HCT116 (cell line): ENCODE data around the gene SLC22A12. TPM values are rescaled to one million over a fixed set of nuclear protein-coding genes. Genes with fewer than 3 reads are reported as not detected.

ENCODE experiments used
- ATAC-seq: fragments of 200-7000 bp; cut with Tn5 transposase; 2 replicates; pipeline ENCODE4 v1.9.1; 2020; ENCODE audit warnings: mild to moderate bottlenecking, moderate library complexity
- BruUV-seq: library from RNA; stranded (reverse); fragments of 400-500 nt; replicated peaks from 2 replicates; lab custom pipeline; 2021; lab: Mats Ljungman, UMichigan
- CTCF ChIA-PET: fragments of 300-600 bp; sonication (Branson Sonifier 250); formaldehyde crosslinking; loops from one replicate; lab custom pipeline; 2021; ENCODE audit warnings: antibody characterized with exemption; lab: Charles Lee
- POLR2A ChIA-PET: fragments of 300-600, 350-600 bp; sonication (Branson Sonifier 250); formaldehyde crosslinking; loops from one replicate; lab custom pipeline; 2021; ENCODE audit warnings: antibody characterized with exemption; lab: Charles Lee
- RAD21 ChIA-PET, 2 experiments: fragments of 300-600 bp; sonication (Branson Sonifier 250); formaldehyde crosslinking; loops; one replicate each; lab custom pipeline; 2023; ENCODE audit warnings: low total read pairs in 2 of 2; ENCODE audit not compliant: uncharacterized antibody in 2 of 2, unreplicated experiment in 2 of 2, low non-redundant PET in 1 of 2; lab: Charles Lee
- DNase-seq: peaks from one replicate; pipeline ENCODE4 v3.0.0-alpha.2; 2010; ENCODE audit warnings: low read depth, low spot score
- H2AFZ ChIP-seq: fragments of 200-600 bp; shearing (Covaris generic), sonication (generic); 2 replicates; pipeline ENCODE4 v1.6.1; 2017; ENCODE audit warnings: low read depth, mixed run types, mixed read lengths, antibody characterized with exemption, low read length; ENCODE audit not compliant: poor library complexity, severe bottlenecking
- H3K27ac ChIP-seq: 2 replicates; pipeline ENCODE4 v1.5.1; 2012; ENCODE audit warnings: low read depth, low read length
- H3K27me3 ChIP-seq: fragments of 200-600 bp; sonication (generic); 2 replicates; pipeline ENCODE4 v1.6.1; 2016; ENCODE audit warnings: mixed run types, low read length, mixed read lengths; ENCODE audit not compliant: insufficient read depth
- H3K36me3 ChIP-seq, 2 experiments: fragments of 200-500 bp in 1 of 2; fragments of 200-600 bp in 1 of 2; sonication (Bioruptor generic) in 1 of 2; sonication (generic) in 1 of 2; 2 replicates each; pipeline versions ENCODE4 v1.5.1 to v1.6.1; 2014 to 2016; ENCODE audit warnings: low read length in 2 of 2, inconsistent platforms in 1 of 2, mixed read lengths in 1 of 2, mixed run types in 1 of 2; ENCODE audit not compliant: insufficient read depth in 2 of 2, control insufficient read depth in 1 of 2
- H3K4me1 ChIP-seq, 2 experiments: fragments of 200-600 bp in 1 of 2; sonication (generic) in 1 of 2; 2 replicates each; pipeline versions ENCODE4 v1.5.1 to v1.6.1; 2012 to 2017; ENCODE audit warnings: low read length in 2 of 2, inconsistent platforms in 1 of 2, mild to moderate bottlenecking in 1 of 2, mixed read lengths in 1 of 2, mixed run types in 1 of 2, moderate library complexity in 1 of 2; ENCODE audit not compliant: insufficient read depth in 2 of 2, control insufficient read depth in 1 of 2
- H3K4me2 ChIP-seq: fragments of 200-600 bp; sonication (generic); 2 replicates; pipeline ENCODE4 v1.6.1; 2017; ENCODE audit warnings: mixed run types, low read length, mixed read lengths
- H3K4me3 ChIP-seq, 2 experiments: fragments of 200-600 bp in 1 of 2; sonication (generic) in 1 of 2; replicated peaks in 1 of 2; 2 replicates each; pipeline ENCODE4 v1.5.1; 2011 to 2016; ENCODE audit warnings: low read length in 2 of 2, control low read depth in 1 of 2, low read depth in 1 of 2, mild to moderate bottlenecking in 1 of 2, mixed read lengths in 1 of 2, mixed run types in 1 of 2
- H3K79me2 ChIP-seq: fragments of 200-600 bp; sonication (generic); 2 replicates; pipeline ENCODE4 v1.6.1; 2017; ENCODE audit warnings: mild to moderate bottlenecking, mixed run types, low read length, moderate library complexity, mixed read lengths; ENCODE audit not compliant: insufficient read depth
- H3K9ac ChIP-seq: fragments of 200-600 bp; sonication (generic); 2 replicates; pipeline ENCODE4 v1.6.1; 2016; ENCODE audit warnings: low read length, mixed read lengths
- H3K9me2 ChIP-seq: fragments of 200-600 bp; sonication (generic), shearing (Covaris generic); 2 replicates; pipeline ENCODE4 v1.6.1; 2017; ENCODE audit warnings: mixed run types, mild to moderate bottlenecking, moderate library complexity; ENCODE audit not compliant: insufficient read depth
- H3K9me3 ChIP-seq, 2 experiments: fragments of 200-500 bp in 1 of 2; fragments of 200-600 bp in 1 of 2; sonication (Bioruptor generic) in 1 of 2; sonication (generic) in 1 of 2; 2 replicates each; pipeline ENCODE4 v1.6.1; 2014 to 2017; ENCODE audit warnings: low read length in 2 of 2, mixed read lengths in 2 of 2, inconsistent platforms in 1 of 2, low read depth in 1 of 2, mild to moderate bottlenecking in 1 of 2, mixed run types in 1 of 2, moderate library complexity in 1 of 2; ENCODE audit not compliant: control insufficient read depth in 1 of 2, insufficient read depth in 1 of 2
- H4K20me1 ChIP-seq: fragments of 200-600 bp; sonication (generic), shearing (Covaris generic); 2 replicates; pipeline ENCODE4 v1.6.1; 2017; ENCODE audit warnings: mixed run types, mild to moderate bottlenecking, moderate library complexity; ENCODE audit not compliant: insufficient read depth
- ATF3 ChIP-seq: IDR thresholded peaks from 2 replicates; pipeline ENCODE4 v1.6.1; 2012
- CBX3 ChIP-seq: IDR thresholded peaks from 2 replicates; pipeline ENCODE4 v1.6.1; 2012; ENCODE audit warnings: low read depth
- CEBPB ChIP-seq: IDR thresholded peaks from 2 replicates; pipeline ENCODE4 v1.6.1; 2012; ENCODE audit warnings: low read depth
- EGR1 ChIP-seq: IDR thresholded peaks from 2 replicates; pipeline ENCODE4 v1.6.1; 2012; ENCODE audit warnings: low read depth
- ELF1 ChIP-seq: IDR thresholded peaks from 2 replicates; pipeline ENCODE4 v1.6.1; 2012; ENCODE audit warnings: low read depth, borderline replicate concordance
- EZH2 ChIP-seq: fragments of 200-600 bp; sonication (generic); IDR thresholded peaks from 2 replicates; pipeline ENCODE4 v1.6.1; 2017; ENCODE audit warnings: antibody characterized with exemption, mixed run types
- FOSL1 ChIP-seq: IDR thresholded peaks from 2 replicates; pipeline ENCODE4 v1.6.1; 2012; ENCODE audit warnings: low read depth
- JUND ChIP-seq: IDR thresholded peaks from 2 replicates; pipeline ENCODE4 v1.6.1; 2012
- MAX ChIP-seq: IDR thresholded peaks from 2 replicates; pipeline ENCODE4 v1.6.1; 2012
- POLR2A ChIP-seq: IDR thresholded peaks from 2 replicates; pipeline ENCODE4 v1.7.0; 2011; ENCODE audit warnings: borderline replicate concordance; ENCODE audit not compliant: insufficient read depth, insufficient read length; ENCODE audit errors: extremely low read depth
- POLR2AphosphoS5 ChIP-seq: IDR thresholded peaks from 2 replicates; pipeline ENCODE4 v1.6.1; 2011; ENCODE audit warnings: mild to moderate bottlenecking, low read depth, low read length, moderate library complexity
- RAD21 ChIP-seq: IDR thresholded peaks from 2 replicates; pipeline ENCODE4 v1.6.1; 2012; ENCODE audit warnings: low read depth, mild to moderate bottlenecking
- REST ChIP-seq: IDR thresholded peaks from 2 replicates; pipeline ENCODE4 v1.6.1; 2012; ENCODE audit warnings: low read depth
- SIN3A ChIP-seq: IDR thresholded peaks from 2 replicates; pipeline ENCODE4 v1.6.1; 2012; ENCODE audit warnings: low read depth
- SP1 ChIP-seq: IDR thresholded peaks from 2 replicates; pipeline ENCODE4 v1.6.1; 2012; ENCODE audit warnings: low read depth
- SRF ChIP-seq: IDR thresholded peaks from 2 replicates; pipeline ENCODE4 v1.6.1; 2012; ENCODE audit warnings: low read depth
- TCF7L2 ChIP-seq: IDR thresholded peaks from 2 replicates; pipeline ENCODE4 v1.7.0; 2011; ENCODE audit warnings: borderline replicate concordance, inconsistent platforms; ENCODE audit not compliant: insufficient read depth, insufficient read length; ENCODE audit errors: extremely low read depth
- YY1 ChIP-seq: IDR thresholded peaks from 2 replicates; pipeline ENCODE4 v1.6.1; 2011; ENCODE audit warnings: low read length, low read depth, moderate library complexity, mild to moderate bottlenecking; ENCODE audit not compliant: insufficient replicate concordance; ENCODE audit errors: extremely low read depth
- ZBTB33 ChIP-seq: IDR thresholded peaks from 2 replicates; pipeline ENCODE4 v1.6.1; 2011; ENCODE audit warnings: mild to moderate bottlenecking, low read length, moderate library complexity; ENCODE audit not compliant: insufficient replicate concordance; ENCODE audit errors: extremely low read depth
- ZFX ChIP-seq: fragments of 450-650 bp; IDR thresholded peaks from 2 replicates; pipeline ENCODE4 v1.6.1; 2017
- intact Hi-C: fragments of 100-400 bp; cut with micrococcal nuclease; formaldehyde crosslinking; loops from 2 replicates; pipeline ENCODE4 v1.10.0; 2022
- total RNA-seq: library from RNA; stranded (reverse); gene quantifications from one replicate; pipeline ENCODE4 v1.2.1, GENCODE V29; 2021; ENCODE audit not compliant: unreplicated experiment

The SLC22A12 gene
- total RNA-seq, 1 experiment from 2014 or later = not detected

GRCh38 chr11:64638829-64639228 is 47.8 kb downstream of the SLC22A12 start:
- no peak overlapping the region for H2AFZ ChIP-seq
- POLR2A ChIA-PET = no interaction called here
- H3K9me3 ChIP-seq = no peaks in the 10 kb centered on the region
- H4K20me1 ChIP-seq = no peaks in the 10 kb centered on the region
- no peaks in the 10 kb centered on the region for H3K36me3 ChIP-seq
- RAD21 ChIA-PET = no interaction called here
- no peak overlapping the region for H3K9ac ChIP-seq
- ATAC-seq (no peak), DNase-seq (no peak)
- intact Hi-C loops = no loop called here
- H3K27ac ChIP-seq = no peak overlapping the region
- H3K79me2 ChIP-seq = no peaks in the 10 kb centered on the region
- CTCF ChIA-PET = interaction anchor here (1.8 kb wide), 1 partner anchor 10 kb away, joined by 10 read pairs; no protein-coding TSS in a partner anchor
- no peak overlapping the region for H3K4me3 ChIP-seq
- no TSS peak for BruUV-seq
- no peak overlapping the region for H3K4me2 ChIP-seq
- H3K9me2 ChIP-seq = no peaks in the 10 kb centered on the region
- H3K4me1 ChIP-seq = no peaks in the 10 kb centered on the region
- TF ChIP-seq POLR2A (no peak), ELF1 (no peak), TCF7L2 (no peak), REST (no peak), FOSL1 (no peak), EGR1 (no peak), CEBPB (no peak), JUND (no peak), SP1 (no peak), CBX3 (no peak), EZH2 (no peak), ZFX (no peak), YY1 (no peak), SIN3A (no peak), MAX (no peak), POLR2AphosphoS5 (no peak), RAD21 (no peak), ZBTB33 (no peak), ATF3 (no peak), SRF (no peak)
- H3K27me3 ChIP-seq = peaks cover 18% of the 10 kb centered on the region
